A549 (cell line): ENCODE results near the gene COL8A1. TPM values are rescaled to one million over a fixed set of nuclear protein-coding genes. Genes with fewer than 3 reads are reported as not detected.

Experiments
- ATAC-seq, 2 experiments: fragments of 200-7000 bp in 1 of 2; fragments of >200 bp in 1 of 2; cut with Nextera tagmentation in 1 of 2; cut with Tn5 transposase in 1 of 2; 3 replicates each; pipeline versions ENCODE4 v1.8.0 to v1.9.1; 2018 to 2020; ENCODE audit warnings: mild to moderate bottlenecking in 1 of 2, moderate library complexity in 1 of 2
- CTCF ChIA-PET: fragments of 300-600 bp; sonication (Branson Sonifier 250); formaldehyde crosslinking; extraction: SDS; loops from one replicate; lab custom pipeline; 2021; ENCODE audit warnings: antibody characterized with exemption, inconsistent platforms; lab: Yijun Ruan, JAX
- POLR2A ChIA-PET: fragments of 350-600 bp; formaldehyde crosslinking; extraction: SDS; loops from one replicate; lab custom pipeline; 2021; ENCODE audit warnings: antibody characterized with exemption, inconsistent platforms; lab: Yijun Ruan, JAX
- DNase-seq, 2 experiments: peaks; one replicate each; pipeline versions ENCODE4 v3.0.0 to v3.0.0-alpha.2; 2011 to 2016; ENCODE audit warnings: low read depth in 1 of 2, low spot score in 1 of 2
- FAIRE-seq: peaks from 2 replicates; lab custom pipeline; 2011; peaks lifted over from hg19 to GRCh38; lab: Jason Lieb, UNC
- H3K27ac ChIP-seq, 2 experiments: fragments of >200 bp; sonication (Bioruptor Twin); formaldehyde crosslinking; 3 replicates each; pipeline ENCODE4 v1.5.1; 2016 to 2017
- H3K4me1 ChIP-seq: fragments of >200 bp; sonication (Bioruptor Twin); formaldehyde crosslinking; 3 replicates; pipeline ENCODE4 v1.6.1; 2016
- H3K4me2 ChIP-seq: fragments of >200 bp; sonication (Bioruptor Twin); formaldehyde crosslinking; 3 replicates; pipeline ENCODE4 v1.6.1; 2016
- H3K4me3 ChIP-seq: fragments of >200 bp; sonication (Bioruptor Twin); formaldehyde crosslinking; 3 replicates; pipeline ENCODE4 v1.5.1; 2016
- H3K9me3 ChIP-seq: fragments of >200 bp; sonication (Bioruptor Twin); formaldehyde crosslinking; 3 replicates; pipeline ENCODE4 v1.6.1; 2016
- BCL3 ChIP-seq: fragments of >200 bp; sonication (Bioruptor Twin); formaldehyde crosslinking; IDR thresholded peaks from 3 replicates; pipeline ENCODE4 v1.6.1; 2016
- BHLHE40 ChIP-seq: IDR thresholded peaks from 2 replicates; pipeline ENCODE4 v1.6.1; 2012; ENCODE audit warnings: low read depth, low read length, inconsistent platforms
- CHD2 ChIP-seq: fragments of 150-350 bp; IDR thresholded peaks from 2 replicates; pipeline ENCODE4 v1.6.1; 2014; ENCODE audit warnings: low read length; ENCODE audit not compliant: partially characterized antibody
- ELK1 ChIP-seq: fragments of 150-350 bp; IDR thresholded peaks from 2 replicates; pipeline ENCODE4 v1.6.1; 2014; ENCODE audit warnings: low read depth, mild to moderate bottlenecking, low read length
- EP300 ChIP-seq, 2 experiments: fragments of >200 bp; sonication (Bioruptor Twin); formaldehyde crosslinking; IDR thresholded peaks; 2 replicates in 1 of 2; 3 replicates in 1 of 2; pipeline ENCODE4 v1.6.1; 2016 to 2017
- FOSB ChIP-seq: fragments of 250-450 bp; sonication (Bioruptor Pico); IDR thresholded peaks from 2 replicates; pipeline ENCODE4 v1.5.0; 2020; ENCODE audit warnings: mild to moderate bottlenecking, moderate library complexity
- FOSL2 ChIP-seq, 2 experiments: fragments of 450-650 bp in 1 of 2; fragments of >200 bp in 1 of 2; sonication (Bioruptor Twin) in 1 of 2; formaldehyde crosslinking; IDR thresholded peaks; 2 replicates each; pipeline versions ENCODE4 v1.5.0 to v1.6.1; 2016 to 2020; ENCODE audit warnings: mild to moderate bottlenecking in 1 of 2, moderate library complexity in 1 of 2
- HEYL ChIP-seq: fragments of 250-450 bp; sonication (Bioruptor Pico); IDR thresholded peaks from 2 replicates; pipeline ENCODE4 v1.8.0; 2021; ENCODE audit warnings: mild to moderate bottlenecking, moderate library complexity
- HOXB13 ChIP-seq: fragments of 250-450 bp; sonication (Bioruptor Pico); IDR thresholded peaks from 2 replicates; pipeline ENCODE4 v1.5.0; 2020; ENCODE audit warnings: low read depth, mild to moderate bottlenecking, moderate library complexity
- MAFK ChIP-seq: fragments of 450-650 bp; IDR thresholded peaks from 2 replicates; pipeline ENCODE4 v1.6.1; 2014; ENCODE audit not compliant: partially characterized antibody
- MAX ChIP-seq: IDR thresholded peaks from 2 replicates; pipeline ENCODE4 v1.6.1; 2012
- PBX3 ChIP-seq: IDR thresholded peaks from 2 replicates; pipeline ENCODE4 v1.6.1; 2012
- PHF8 ChIP-seq: fragments of 200-600 bp; sonication (generic); IDR thresholded peaks from 2 replicates; pipeline ENCODE4 v1.6.1; 2016; ENCODE audit warnings: low read depth, mild to moderate bottlenecking, antibody characterized with exemption, moderate library complexity, borderline replicate concordance
- RAD21 ChIP-seq, 2 experiments: fragments of >200 bp in 1 of 2; sonication (Bioruptor Twin) in 1 of 2; formaldehyde crosslinking in 1 of 2; IDR thresholded peaks in 1 of 2; conservative IDR thresholded peaks in 1 of 2; 2 replicates in 1 of 2; 3 replicates in 1 of 2; pipeline ENCODE4 v1.6.1; 2012 to 2018; ENCODE audit warnings: inconsistent platforms in 1 of 2
- RARB ChIP-seq: fragments of 250-450 bp; sonication (Bioruptor Pico); IDR thresholded peaks from 2 replicates; pipeline ENCODE4 v1.8.0; 2021; ENCODE audit warnings: mild to moderate bottlenecking, moderate library complexity
- RFX5 ChIP-seq: fragments of 450-650 bp; IDR thresholded peaks from 2 replicates; pipeline ENCODE4 v1.7.1; 2014; ENCODE audit warnings: antibody characterized with exemption, mild to moderate bottlenecking, moderate library complexity
- RNF2 ChIP-seq: fragments of 200-600 bp; sonication (generic); IDR thresholded peaks from 2 replicates; pipeline ENCODE4 v1.6.1; 2016; ENCODE audit warnings: low read depth, mild to moderate bottlenecking, antibody characterized with exemption, moderate library complexity, borderline replicate concordance
- SREBF2 ChIP-seq: fragments of 450-650 bp; IDR thresholded peaks from 2 replicates; pipeline ENCODE4 v1.6.1; 2014; ENCODE audit warnings: mild to moderate bottlenecking, moderate library complexity
- TFCP2L1 ChIP-seq: fragments of 250-450 bp; sonication (Bioruptor Pico); IDR thresholded peaks from 2 replicates; pipeline ENCODE4 v1.5.0; 2021; ENCODE audit warnings: mild to moderate bottlenecking
- TP53 ChIP-seq: fragments of 250-450 bp; sonication (Bioruptor Pico); IDR thresholded peaks from 2 replicates; pipeline ENCODE4 v1.5.0; 2021; ENCODE audit warnings: mild to moderate bottlenecking, moderate library complexity
- USF2 ChIP-seq: fragments of 450-650 bp; IDR thresholded peaks from 2 replicates; pipeline ENCODE4 v1.6.1; 2014; ENCODE audit warnings: antibody characterized with exemption
- ZC3H11A ChIP-seq: fragments of 450-650 bp; IDR thresholded peaks from 2 replicates; pipeline ENCODE4 v1.6.1; 2014; ENCODE audit warnings: antibody characterized with exemption, mild to moderate bottlenecking
- ZFP36 ChIP-seq: fragments of 450-650 bp; IDR thresholded peaks from 2 replicates; pipeline ENCODE4 v1.6.1; 2014; ENCODE audit warnings: borderline replicate concordance; ENCODE audit not compliant: partially characterized antibody
- ZNF302 ChIP-seq: fragments of 250-450 bp; sonication (Bioruptor Pico); IDR thresholded peaks from 2 replicates; pipeline ENCODE4 v1.9.0; 2021; ENCODE audit warnings: inconsistent platforms, mild to moderate bottlenecking, moderate library complexity
- WGBS: methylation state at CpG from one replicate; pipeline ENCODE4 v1.1.6; 2017; ENCODE audit errors: missing lambda C conversion rate; 5-methylcytosine and 5-hydroxymethylcytosine counted together
- polyA plus RNA-seq, 4 experiments: library from polyadenylated mRNA; depleted of rRNA in 3 of 4; stranded (reverse); fragments of >200 nt; fragmentation: RNase III in 1 of 4; extraction: RNeasy Plus Mini Kit Qiagen cat#74134 plus additional on column Dnase treatment in 1 of 4; gene quantifications; 2 replicates in 3 of 4; 3 replicates in 1 of 4; pipeline ENCODE4 v1.2.3, GENCODE V29; 2011 to 2017

Gene COL8A1
- polyA plus RNA-seq, 2 of the 4 experiments (the other 2 are of a cell fraction), result not detected

GRCh38 chr3:99760031-99760430 is 121.6 kb downstream of the COL8A1 start (continued):
- no peak for TF ChIP-seq ZNF302 (CRISPR knock-in tag)
- TF ChIP-seq FOSB (CRISPR knock-in tag), result no peak
- no peak for TF ChIP-seq HEYL (CRISPR knock-in tag)
- no peak for TF ChIP-seq FOSL2 (IDR thresholded peaks at IDR 0.05)
- TF ChIP-seq FOSL2 (CRISPR knock-in tag; IDR thresholded peaks at IDR 0.05), result no peak
- TF ChIP-seq CHD2, result no peak
- no peak for TF ChIP-seq HOXB13 (CRISPR knock-in tag)
- TF ChIP-seq PHF8, result no peak
- TF ChIP-seq BHLHE40, result no peak
- TF ChIP-seq RFX5, result no peak
- TF ChIP-seq MAFK, result no peak

GRCh38 chr3:99760629-99761028 is 122.2 kb downstream of the COL8A1 start:
- CTCF ChIA-PET, result interaction anchor here (0.9 kb wide), 1 partner anchor 48 kb away, joined by 3 read pairs; no protein-coding TSS in a partner anchor
- Histone ChIP-seq H3K4me3 (no peak overlapping the region), H3K4me2 (no peak overlapping the region)
- TF ChIP-seq HOXB13 (CRISPR knock-in tag), result no peak
- no peak for TF ChIP-seq CHD2
- no peak for TF ChIP-seq RNF2
- TF ChIP-seq, all 56 proteins: peak for 0
- no peak for DNase-seq
- H3K27ac ChIP-seq, result no peak overlapping the region
- no peaks in the 10 kb centered on the region for H3K9me3 ChIP-seq
- no peak for FAIRE-seq
- no peaks in the 10 kb centered on the region for H3K4me1 ChIP-seq
- 43% methylated on average over 2 of the region's 2 CpGs for WGBS
- ATAC-seq, result no peak
- POLR2A ChIA-PET, result no interaction called here

- H3K4me3 ChIP-seq, result no peak overlapping the region
- H3K4me1 ChIP-seq, result no peaks in the 10 kb centered on the region
- no peak overlapping the region for H3K27ac ChIP-seq
- ATAC-seq (no peak), FAIRE-seq (no peak), DNase-seq (no peak)
- 22% methylated on average over 8 of the region's 8 CpGs for WGBS
- POLR2A ChIA-PET, result no interaction called here
- H3K9me3 ChIP-seq, result no peaks in the 10 kb centered on the region
- TF ChIP-seq BCL3 (no peak), ZC3H11A (no peak), ZFP36 (no peak), ELK1 (no peak), USF2 (no peak), PHF8 (no peak), SREBF2 (no peak), RFX5 (no peak), CHD2 (no peak), HOXB13 (CRISPR knock-in tag) (no peak), EP300 (IDR thresholded peaks at IDR 0.05) (no peak), TFCP2L1 (CRISPR knock-in tag) (no peak), MAX (no peak), ZNF302 (CRISPR knock-in tag) (no peak), HEYL (CRISPR knock-in tag) (no peak), RAD21 (conservative IDR thresholded peaks at IDR 0.05 in 1 of 2, IDR thresholded peaks at IDR 0.05 in 1 of 2) (no peak), TP53 (no peak), PBX3 (no peak), RARB (CRISPR knock-in tag) (no peak)
- CTCF ChIA-PET, result interaction anchor here (0.9 kb wide), 1 partner anchor 47 kb away, joined by 3 read pairs; no protein-coding TSS in a partner anchor
- no peak overlapping the region for H3K4me2 ChIP-seq
Measured at GRCh38 chr3:99761415-99762165, 123.2 kb downstream of the COL8A1 start.
